Inflammatory macrophage treated with lipopolysaccharide for 1 hour (primary cell): ENCODE measurements around the gene SGIP1.
A peak's percentile ranks its signal among the peaks of the same experiment; 100 is the strongest.
"Not testable (repeated sequence)": the region's sequence is repeated elsewhere in the genome, so short reads cannot be mapped to it uniquely, and the experiment has no call there.

Experiments used
- DNase-seq, 2 donors: peaks; one replicate each; pipeline ENCODE4 v3.0.0-alpha.2; 2020 to 2022

Gene SGIP1

GRCh38 chr1:66777831-66778230 is 243.9 kb downstream of the SGIP1 start:
- no peak for DNase-seq

- no peak for DNase-seq
These were observed 244.3 kb downstream of the SGIP1 start for GRCh38 chr1:66778266-66778665.

GRCh38 chr1:66778969-66779368 is 245.0 kb downstream of the SGIP1 start:
- no peak for DNase-seq

GRCh38 chr1:66779475-66780078 is 245.6 kb downstream of the SGIP1 start:
- DNase-seq: no peak

- not testable (repeated sequence) for DNase-seq
These were observed 251.8 kb downstream of the SGIP1 start for GRCh38 chr1:66785800-66786199.

GRCh38 chr1:66787641-66788040 is 253.7 kb downstream of the SGIP1 start:
- DNase-seq: no peak

GRCh38 chr1:66788231-66788939 is 254.4 kb downstream of the SGIP1 start:
- DNase-seq: peak; percentile 63 to 76

GRCh38 chr1:66791621-66792610 is 258.0 kb downstream of the SGIP1 start:
- no peak for DNase-seq

GRCh38 chr1:66795839-66796238 is 261.9 kb downstream of the SGIP1 start:
- not testable (repeated sequence) for DNase-seq
